ENCODE data around the gene RMND5B. TPM values are rescaled to one million over a fixed set of nuclear protein-coding genes. Genes with fewer than 3 reads are reported as not detected.

The RMND5B gene
- total and polyA plus RNA-seq, 8 donors, result 12.1 to 29.8 (median 18.1) TPM

- FAIRE-seq (no peak), ATAC-seq (no peak), DNase-seq (no peak)
- H3K36me3 ChIP-seq, result no peaks in the 10 kb centered on the region
- WGBS, 2 donors, result 80 to 87% methylated on average over 10 to 11 of the region's 11 CpGs
- no peaks in the 10 kb centered on the region for H3K27me3 ChIP-seq
- intact Hi-C loops (cut with DNase I), result no loop called here
- H3K4me3 ChIP-seq, result no peak overlapping the region
- no peak overlapping the region for H3K27ac ChIP-seq
- no peaks in the 10 kb centered on the region for H3K4me1 ChIP-seq
- no peak for TF ChIP-seq CTCF (IDR thresholded peaks at IDR 0.05)
- H3K9me3 ChIP-seq, result no peaks in the 10 kb centered on the region
Measured at GRCh38 chr5:178198706-178199105, 67.9 kb downstream of the RMND5B start.

GRCh38 chr5:178199581-178200434 is 69.0 kb downstream of the RMND5B start:
- TF ChIP-seq CTCF (IDR thresholded peaks at IDR 0.05), result no peak
- Histone ChIP-seq H3K4me3 (no peak overlapping the region), H3K27ac (no peak overlapping the region), H3K4me1 (no peaks in the 10 kb centered on the region), H3K27me3 (no peaks in the 10 kb centered on the region), H3K36me3 (no peaks in the 10 kb centered on the region), H3K9me3 (no peaks in the 10 kb centered on the region)
- DNase-seq (no peak), ATAC-seq (no peak), FAIRE-seq (no peak)
- intact Hi-C loops (cut with DNase I), result no loop called here
- WGBS, 2 donors, result 76 to 79% methylated on average over 12 of the region's 12 CpGs

Other genes starting within 250 kb of the RMND5B start
- gene PROP1, start 134.8 kb upstream of the RMND5B start, total RNA-seq, result not detected
- not detected for gene PROP1, start 134.8 kb upstream of the RMND5B start, polyA plus RNA-seq
- gene N4BP3, start 17.5 kb upstream of the RMND5B start, total RNA-seq, result 1 to 10 TPM in 1 of 6 donors, under 1 TPM in 5; 0.23 to 1.1 (median 0.47) TPM
- 1 to 10 TPM in 1 of 2 donors, under 1 TPM in 1; 0.75 to 1.1 TPM for gene N4BP3, start 17.5 kb upstream of the RMND5B start, polyA plus RNA-seq
- gene NHP2, start 22.9 kb downstream of the RMND5B start, total RNA-seq, result 10 to 100 TPM; 34.6 to 65.6 (median 53.9) TPM
- gene NHP2, start 22.9 kb downstream of the RMND5B start, polyA plus RNA-seq, result 10 to 100 TPM; 50.7 to 84.7 TPM
- gene GMCL2, start 56.4 kb downstream of the RMND5B start, total RNA-seq, result not detected
- gene GMCL2, start 56.4 kb downstream of the RMND5B start, polyA plus RNA-seq, result not detected
- gene HNRNPAB, start 73.5 kb downstream of the RMND5B start, total RNA-seq, result 10 to 100 TPM; 24.5 to 61.6 (median 44.8) TPM
- gene HNRNPAB, start 73.5 kb downstream of the RMND5B start, polyA plus RNA-seq, result 10 to 100 TPM; 47.0 to 52.7 TPM
- 10 to 100 TPM; 29.3 to 60.3 (median 35.9) TPM for gene PHYKPL, start 101.8 kb downstream of the RMND5B start, total RNA-seq
- 10 to 100 TPM; 78.9 to 83.5 TPM for gene PHYKPL, start 101.8 kb downstream of the RMND5B start, polyA plus RNA-seq

All from pancreas (tissue), 10 donors.